ENCODE data around the gene KNL1.

DNA sequence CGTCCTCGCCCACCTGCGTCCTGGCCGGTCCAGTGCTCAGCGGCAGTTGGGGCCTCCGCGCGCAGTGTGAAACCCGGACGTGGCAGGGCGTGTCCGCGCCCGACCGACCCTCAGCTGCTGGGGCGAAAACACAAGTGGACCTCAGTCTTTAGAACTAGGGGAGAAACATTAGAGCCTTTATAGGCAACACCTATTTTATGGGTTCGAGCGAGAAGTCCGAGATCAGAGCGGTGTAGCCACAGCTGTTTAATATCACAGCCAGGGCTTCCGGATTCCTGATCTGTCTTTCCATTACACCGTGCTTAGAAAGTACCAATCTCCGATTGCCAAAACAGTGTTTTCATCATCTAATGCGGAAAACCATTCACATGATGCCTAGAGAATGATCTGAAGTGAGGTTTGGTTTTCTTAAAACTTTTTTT lies 101.4 kb downstream of the KNL1 start:
- TF ChIP-seq ZFP30 (CRISPR knock-in tag; IDR thresholded peaks at IDR 0.05) (no peak), RARB (CRISPR knock-in tag; IDR thresholded peaks at IDR 0.05) (no peak), CSDC2 (CRISPR knock-in tag; IDR thresholded peaks at IDR 0.05) (no peak), OSR1 (CRISPR knock-in tag; IDR thresholded peaks at IDR 0.05) (no peak), ZFP3 (CRISPR knock-in tag; IDR thresholded peaks at IDR 0.05) (no peak), PPARA (CRISPR knock-in tag; IDR thresholded peaks at IDR 0.05; ENCODE audit: borderline replicate concordance) (no peak), GLIS3 (CRISPR knock-in tag; IDR thresholded peaks at IDR 0.05) (no peak), ARNTL (CRISPR knock-in tag; IDR thresholded peaks at IDR 0.05; ENCODE audit: borderline replicate concordance, low read depth) (no peak), ISL1 (CRISPR knock-in tag; IDR thresholded peaks at IDR 0.05) (no peak)
- TF ChIP-seq, protein P1, sequence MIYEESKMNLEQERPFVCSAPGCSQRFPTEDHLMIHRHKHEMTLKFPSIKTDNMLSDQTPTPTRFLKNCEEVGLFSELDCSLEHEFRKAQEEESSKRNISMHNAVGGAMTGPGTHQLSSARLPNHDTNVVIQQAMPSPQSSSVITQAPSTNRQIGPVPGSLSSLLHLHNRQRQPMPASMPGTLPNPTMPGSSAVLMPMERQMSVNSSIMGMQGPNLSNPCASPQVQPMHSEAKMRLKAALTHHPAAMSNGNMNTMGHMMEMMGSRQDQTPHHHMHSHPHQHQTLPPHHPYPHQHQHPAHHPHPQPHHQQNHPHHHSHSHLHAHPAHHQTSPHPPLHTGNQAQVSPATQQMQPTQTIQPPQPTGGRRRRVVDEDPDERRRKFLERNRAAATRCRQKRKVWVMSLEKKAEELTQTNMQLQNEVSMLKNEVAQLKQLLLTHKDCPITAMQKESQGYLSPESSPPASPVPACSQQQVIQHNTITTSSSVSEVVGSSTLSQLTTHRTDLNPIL (CRISPR knock-in tag; IDR thresholded peaks at IDR 0.05; ENCODE audit: low read depth), result no peak
- TF ChIP-seq, protein P2, sequence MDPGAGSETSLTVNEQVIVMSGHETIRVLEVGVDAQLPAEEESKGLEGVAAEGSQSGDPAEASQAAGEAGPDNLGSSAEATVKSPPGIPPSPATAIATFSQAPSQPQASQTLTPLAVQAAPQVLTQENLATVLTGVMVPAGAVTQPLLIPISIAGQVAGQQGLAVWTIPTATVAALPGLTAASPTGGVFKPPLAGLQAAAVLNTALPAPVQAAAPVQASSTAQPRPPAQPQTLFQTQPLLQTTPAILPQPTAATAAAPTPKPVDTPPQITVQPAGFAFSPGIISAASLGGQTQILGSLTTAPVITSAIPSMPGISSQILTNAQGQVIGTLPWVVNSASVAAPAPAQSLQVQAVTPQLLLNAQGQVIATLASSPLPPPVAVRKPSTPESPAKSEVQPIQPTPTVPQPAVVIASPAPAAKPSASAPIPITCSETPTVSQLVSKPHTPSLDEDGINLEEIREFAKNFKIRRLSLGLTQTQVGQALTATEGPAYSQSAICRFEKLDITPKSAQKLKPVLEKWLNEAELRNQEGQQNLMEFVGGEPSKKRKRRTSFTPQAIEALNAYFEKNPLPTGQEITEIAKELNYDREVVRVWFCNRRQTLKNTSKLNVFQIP (CRISPR knock-in tag; IDR thresholded peaks at IDR 0.05; ENCODE audit: borderline replicate concordance, low read depth), result no peak
- TF ChIP-seq, protein P3, sequence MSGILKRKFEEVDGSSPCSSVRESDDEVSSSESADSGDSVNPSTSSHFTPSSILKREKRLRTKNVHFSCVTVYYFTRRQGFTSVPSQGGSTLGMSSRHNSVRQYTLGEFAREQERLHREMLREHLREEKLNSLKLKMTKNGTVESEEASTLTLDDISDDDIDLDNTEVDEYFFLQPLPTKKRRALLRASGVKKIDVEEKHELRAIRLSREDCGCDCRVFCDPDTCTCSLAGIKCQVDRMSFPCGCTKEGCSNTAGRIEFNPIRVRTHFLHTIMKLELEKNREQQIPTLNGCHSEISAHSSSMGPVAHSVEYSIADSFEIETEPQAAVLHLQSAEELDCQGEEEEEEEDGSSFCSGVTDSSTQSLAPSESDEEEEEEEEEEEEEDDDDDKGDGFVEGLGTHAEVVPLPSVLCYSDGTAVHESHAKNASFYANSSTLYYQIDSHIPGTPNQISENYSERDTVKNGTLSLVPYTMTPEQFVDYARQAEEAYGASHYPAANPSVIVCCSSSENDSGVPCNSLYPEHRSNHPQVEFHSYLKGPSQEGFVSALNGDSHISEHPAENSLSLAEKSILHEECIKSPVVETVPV (CRISPR knock-in tag; IDR thresholded peaks at IDR 0.05), result no peak
- TF ChIP-seq, protein P4, sequence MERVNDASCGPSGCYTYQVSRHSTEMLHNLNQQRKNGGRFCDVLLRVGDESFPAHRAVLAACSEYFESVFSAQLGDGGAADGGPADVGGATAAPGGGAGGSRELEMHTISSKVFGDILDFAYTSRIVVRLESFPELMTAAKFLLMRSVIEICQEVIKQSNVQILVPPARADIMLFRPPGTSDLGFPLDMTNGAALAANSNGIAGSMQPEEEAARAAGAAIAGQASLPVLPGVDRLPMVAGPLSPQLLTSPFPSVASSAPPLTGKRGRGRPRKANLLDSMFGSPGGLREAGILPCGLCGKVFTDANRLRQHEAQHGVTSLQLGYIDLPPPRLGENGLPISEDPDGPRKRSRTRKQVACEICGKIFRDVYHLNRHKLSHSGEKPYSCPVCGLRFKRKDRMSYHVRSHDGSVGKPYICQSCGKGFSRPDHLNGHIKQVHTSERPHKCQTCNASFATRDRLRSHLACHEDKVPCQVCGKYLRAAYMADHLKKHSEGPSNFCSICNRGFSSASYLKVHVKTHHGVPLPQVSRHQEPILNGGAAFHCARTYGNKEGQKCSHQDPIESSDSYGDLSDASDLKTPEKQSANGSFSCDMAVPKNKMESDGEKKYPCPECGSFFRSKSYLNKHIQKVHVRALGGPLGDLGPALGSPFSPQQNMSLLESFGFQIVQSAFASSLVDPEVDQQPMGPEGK (CRISPR knock-in tag; IDR thresholded peaks at IDR 0.05; ENCODE audit: borderline replicate concordance), result no peak

Measured in SK-N-SH treated with all-trans-retinoic acid at 6 μM for 48 hours (cell line).